ENCODE measurements around the gene BPIFA2. TPM values are rescaled to one million over a fixed set of nuclear protein-coding genes. Genes with fewer than 3 reads are reported as not detected.

BPIFA2 gene
- total RNA-seq, 1 experiment from 2014 or later = not detected

DNA sequence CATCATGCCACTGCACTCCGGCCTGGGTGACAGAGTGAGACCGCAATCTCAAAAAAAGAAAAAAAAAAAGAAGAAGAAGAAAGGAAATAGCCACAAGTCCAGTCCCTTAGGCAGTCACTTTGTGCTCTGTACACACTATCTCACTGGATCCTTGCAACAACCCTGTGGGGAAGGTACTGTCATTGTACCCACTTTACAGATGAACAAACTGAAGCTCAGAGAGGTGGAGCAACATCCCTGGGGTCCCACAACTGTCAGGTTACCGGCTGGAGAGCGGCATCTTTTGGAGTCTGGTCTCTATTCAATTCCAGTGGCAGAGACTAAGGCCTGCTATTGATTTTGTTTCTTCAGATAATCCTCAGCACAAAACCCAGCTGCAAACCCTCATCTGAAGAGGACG is 12.2 kb downstream of the BPIFA2 start:
- H4K91ac ChIP-seq (ENCODE audit: insufficient read length, low read depth, low read length) = no peak overlapping the region
- Mint-ChIP-seq H3K27ac (no peak overlapping the region; a peak in 1 of 7 replicates), H3K9me3 (peaks cover 5 to 7% of the 10 kb centered on the region in 2 experiments; a peak in 2 of 5 replicates), H3K4me1 (peaks cover 23 to 26% of the 10 kb centered on the region in 2 experiments), H3K4me3 (no peak overlapping the region), H3K27me3 (ENCODE audit: low read depth) (peaks cover 2% of the 10 kb centered on the region), H3K36me3 (ENCODE audit: insufficient read depth in 1 of 3, low read depth in 3 of 3) (peaks cover 3 to 8% (median 5%) of the 10 kb centered on the region in 3 experiments; a peak in 3 of 7 replicates)
- H3K14ac ChIP-seq (ENCODE audit: insufficient read depth, low read length) = no peak overlapping the region
- no peak overlapping the region for H2BK15ac ChIP-seq (ENCODE audit: low read depth, low read length)
- H3T11ph ChIP-seq (ENCODE audit: low read length) = no peak overlapping the region
- H2BK20ac ChIP-seq (ENCODE audit: low read depth, low read length, poor library complexity, severe bottlenecking) = no peak overlapping the region
- H3K4me1 ChIP-seq (ENCODE audit: insufficient read depth, low read length) = no peaks in the 10 kb centered on the region
- H4K5ac ChIP-seq (ENCODE audit: insufficient read length, low read depth, low read length) = no peak overlapping the region
- no peak overlapping the region for H2BK12ac ChIP-seq (ENCODE audit: insufficient read length, low read depth, low read length)
- no peak overlapping the region for H3K4ac ChIP-seq (ENCODE audit: low read depth, low read length)
- H2AK5ac ChIP-seq (ENCODE audit: insufficient read length, low read length) = no peak overlapping the region
- no peak overlapping the region for H3K9ac ChIP-seq (ENCODE audit: extremely low read depth, insufficient read length, low read length)
- DNase-seq = no peak
- H2BK5ac ChIP-seq (ENCODE audit: insufficient read length, low read length) = no peak overlapping the region
- no peak overlapping the region for H3K23ac ChIP-seq (ENCODE audit: insufficient read length, low read depth, low read length)
- TF ChIP-seq, protein P1, sequence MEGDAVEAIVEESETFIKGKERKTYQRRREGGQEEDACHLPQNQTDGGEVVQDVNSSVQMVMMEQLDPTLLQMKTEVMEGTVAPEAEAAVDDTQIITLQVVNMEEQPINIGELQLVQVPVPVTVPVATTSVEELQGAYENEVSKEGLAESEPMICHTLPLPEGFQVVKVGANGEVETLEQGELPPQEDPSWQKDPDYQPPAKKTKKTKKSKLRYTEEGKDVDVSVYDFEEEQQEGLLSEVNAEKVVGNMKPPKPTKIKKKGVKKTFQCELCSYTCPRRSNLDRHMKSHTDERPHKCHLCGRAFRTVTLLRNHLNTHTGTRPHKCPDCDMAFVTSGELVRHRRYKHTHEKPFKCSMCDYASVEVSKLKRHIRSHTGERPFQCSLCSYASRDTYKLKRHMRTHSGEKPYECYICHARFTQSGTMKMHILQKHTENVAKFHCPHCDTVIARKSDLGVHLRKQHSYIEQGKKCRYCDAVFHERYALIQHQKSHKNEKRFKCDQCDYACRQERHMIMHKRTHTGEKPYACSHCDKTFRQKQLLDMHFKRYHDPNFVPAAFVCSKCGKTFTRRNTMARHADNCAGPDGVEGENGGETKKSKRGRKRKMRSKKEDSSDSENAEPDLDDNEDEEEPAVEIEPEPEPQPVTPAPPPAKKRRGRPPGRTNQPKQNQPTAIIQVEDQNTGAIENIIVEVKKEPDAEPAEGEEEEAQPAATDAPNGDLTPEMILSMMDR (conservative IDR thresholded peaks at IDR 0.05) = no peak
- H2BK120ac ChIP-seq (ENCODE audit: low read depth, low read length, poor library complexity, severe bottlenecking) = no peak overlapping the region
- no peak overlapping the region for H3K4me2 ChIP-seq (ENCODE audit: insufficient read depth, insufficient read length, low read length)
- H3K79me1 ChIP-seq (ENCODE audit: insufficient read depth, low read depth, low read length, poor library complexity, severe bottlenecking) = no peaks in the 10 kb centered on the region
- H3K27me3 ChIP-seq (ENCODE audit: insufficient read depth, low read length) = no peaks in the 10 kb centered on the region
- H4K8ac ChIP-seq (replicated peaks; ENCODE audit: insufficient read length, low read depth, low read length) = no peak overlapping the region
- WGBS (ENCODE audit: extremely low coverage, insufficient read length, low lambda C conversion rate) = no CpG with 5 or more reads among the region's 5 CpGs
- H3K27ac ChIP-seq (ENCODE audit: insufficient read length, low read depth, low read length) = no peak overlapping the region
- no peaks in the 10 kb centered on the region for H3K9me3 ChIP-seq (ENCODE audit: control insufficient read depth, low read depth, low read length)
- H4K20me1 ChIP-seq (ENCODE audit: control insufficient read depth, insufficient read depth, insufficient read length) = no peaks in the 10 kb centered on the region
- H3K79me2 ChIP-seq (ENCODE audit: insufficient read depth, low read length) = no peaks in the 10 kb centered on the region
- H3K18ac ChIP-seq (ENCODE audit: insufficient read length, low read depth, low read length) = no peak overlapping the region
- H2AFZ ChIP-seq (ENCODE audit: low read length) = no peak overlapping the region
- H3K56ac ChIP-seq (ENCODE audit: insufficient read length, low read depth, low read length) = no peak overlapping the region
- H3K23me2 ChIP-seq (ENCODE audit: insufficient read length, low read depth, low read length, poor library complexity, severe bottlenecking) = no peaks in the 10 kb centered on the region
